GM10266 (cell line): Measurements from ENCODE around the gene WDR27.

ENCODE experiments used
- DNase-seq: peaks from one replicate; pipeline ENCODE4 v3.0.0; 2012; ENCODE audit errors: extremely low spot score
- TF ChIP-seq, protein P1 (sequence below): IDR thresholded peaks from 2 replicates; pipeline ENCODE4 v1.5.1; 2012; ENCODE audit warnings: mild to moderate bottlenecking, low read depth; ENCODE audit not compliant: control insufficient read depth, insufficient read depth; ENCODE audit errors: missing control alignments

Gene WDR27

DNA sequence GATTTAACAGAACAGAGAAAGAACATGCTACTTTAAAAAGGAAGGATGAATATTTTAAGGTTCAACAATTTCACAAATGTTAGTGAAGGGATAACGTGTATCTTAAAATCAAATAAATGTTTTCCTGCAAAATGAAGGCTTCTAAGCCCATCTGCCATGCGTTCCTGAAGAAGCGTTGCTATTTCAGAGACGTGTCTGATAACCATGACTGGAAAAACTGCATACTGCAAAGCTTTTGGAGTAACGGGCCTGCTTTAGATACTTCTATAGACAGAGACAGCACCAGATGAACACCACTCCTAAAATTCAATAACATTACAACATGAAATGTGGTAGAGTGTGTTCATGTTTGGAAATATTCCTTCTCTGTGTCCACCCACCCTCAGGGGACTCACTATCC, 126.0 kb downstream of the WDR27 start:
- TF ChIP-seq, protein P1, sequence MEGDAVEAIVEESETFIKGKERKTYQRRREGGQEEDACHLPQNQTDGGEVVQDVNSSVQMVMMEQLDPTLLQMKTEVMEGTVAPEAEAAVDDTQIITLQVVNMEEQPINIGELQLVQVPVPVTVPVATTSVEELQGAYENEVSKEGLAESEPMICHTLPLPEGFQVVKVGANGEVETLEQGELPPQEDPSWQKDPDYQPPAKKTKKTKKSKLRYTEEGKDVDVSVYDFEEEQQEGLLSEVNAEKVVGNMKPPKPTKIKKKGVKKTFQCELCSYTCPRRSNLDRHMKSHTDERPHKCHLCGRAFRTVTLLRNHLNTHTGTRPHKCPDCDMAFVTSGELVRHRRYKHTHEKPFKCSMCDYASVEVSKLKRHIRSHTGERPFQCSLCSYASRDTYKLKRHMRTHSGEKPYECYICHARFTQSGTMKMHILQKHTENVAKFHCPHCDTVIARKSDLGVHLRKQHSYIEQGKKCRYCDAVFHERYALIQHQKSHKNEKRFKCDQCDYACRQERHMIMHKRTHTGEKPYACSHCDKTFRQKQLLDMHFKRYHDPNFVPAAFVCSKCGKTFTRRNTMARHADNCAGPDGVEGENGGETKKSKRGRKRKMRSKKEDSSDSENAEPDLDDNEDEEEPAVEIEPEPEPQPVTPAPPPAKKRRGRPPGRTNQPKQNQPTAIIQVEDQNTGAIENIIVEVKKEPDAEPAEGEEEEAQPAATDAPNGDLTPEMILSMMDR = no peak
- no peak for DNase-seq

GRCh38 chr6:169575365-169575764, 126.5 kb downstream of the WDR27 start:
- DNase-seq = no peak
- TF ChIP-seq, protein P1 = no peak

DNA sequence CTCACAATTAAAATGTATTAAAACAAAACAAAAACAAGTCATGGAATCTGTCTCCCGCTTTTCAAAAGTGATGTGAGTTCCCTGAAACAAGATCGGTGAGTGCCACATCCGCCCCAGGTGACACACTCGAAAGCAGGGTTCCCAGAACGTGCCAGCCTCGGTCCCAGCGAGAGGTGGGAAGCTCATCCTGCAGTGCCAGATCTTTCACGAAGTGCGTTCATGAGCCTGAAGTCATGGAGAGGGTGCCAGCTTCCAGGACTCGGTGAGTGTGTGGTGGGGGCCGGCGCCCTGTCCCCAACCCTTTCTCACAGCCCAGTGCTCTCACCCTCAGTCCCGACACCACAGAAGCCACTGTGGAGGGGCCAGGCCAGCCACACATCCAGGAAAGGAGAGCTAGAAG, 127.4 kb downstream of the WDR27 start:
- TF ChIP-seq, protein P1 = no peak
- no peak for DNase-seq

- TF ChIP-seq, protein P1 = no peak
- DNase-seq = no peak
Observed at GRCh38 chr6:169573883-169574282, 127.9 kb downstream of the WDR27 start.

GRCh38 chr6:169571123-169571962, 130.5 kb downstream of the WDR27 start:
- TF ChIP-seq, protein P1 = no peak
- DNase-seq = no peak

GRCh38 chr6:169568314-169569087, 133.3 kb downstream of the WDR27 start:
- no peak for DNase-seq
- TF ChIP-seq, protein P1 = no peak

GRCh38 chr6:169567819-169568218, 134.0 kb downstream of the WDR27 start:
- TF ChIP-seq, protein P1 = no peak
- no peak for DNase-seq
